BLaER1 (cell line): ENCODE results near the gene HADHA.
A peak's percentile ranks its signal among the peaks of the same experiment; 100 is the strongest.

ENCODE experiments used
- H3K27ac ChIP-seq: shearing (Covaris generic); formaldehyde crosslinking; 2 replicates; pipeline ENCODE4 v1.8.1; 2022
- H3K27me3 ChIP-seq: shearing (Covaris generic); formaldehyde crosslinking; 2 replicates; pipeline ENCODE4 v1.8.1; 2022
- H3K36me3 ChIP-seq: shearing (Covaris generic); formaldehyde crosslinking; 2 replicates; pipeline ENCODE4 v1.8.1; 2022
- H3K4me1 ChIP-seq: shearing (Covaris generic); formaldehyde crosslinking; 2 replicates; pipeline ENCODE4 v1.8.1; 2022
- H3K4me2 ChIP-seq: shearing (Covaris generic); formaldehyde crosslinking; 2 replicates; pipeline ENCODE4 v1.8.1; 2022
- H3K4me3 ChIP-seq: shearing (Covaris generic); formaldehyde crosslinking; 2 replicates; pipeline ENCODE4 v1.8.1; 2022
- H3K9ac ChIP-seq: shearing (Covaris generic); formaldehyde crosslinking; 2 replicates; pipeline ENCODE4 v1.8.1; 2022
- H3K9me3 ChIP-seq: shearing (Covaris generic); formaldehyde crosslinking; 2 replicates; pipeline ENCODE4 v1.8.1; 2022
- H4K20me1 ChIP-seq: shearing (Covaris generic); formaldehyde crosslinking; 2 replicates; pipeline ENCODE4 v1.8.1; 2022
- Cebpa-rat ChIP-seq: shearing (Covaris generic); IDR thresholded peaks from 2 replicates; pipeline ENCODE4 v1.8.1; 2022

The HADHA gene

GRCh38 chr2:26187114-26187513, 57.3 kb downstream of the HADHA start:
- Histone ChIP-seq H3K36me3 (peaks cover 42% of the 10 kb centered on the region), H3K9ac (no peak overlapping the region), H3K4me1 (peaks cover 29% of the 10 kb centered on the region), H3K4me3 (no peak overlapping the region), H3K27ac (no peak overlapping the region), H3K9me3 (no peaks in the 10 kb centered on the region), H4K20me1 (no peaks in the 10 kb centered on the region), H3K27me3 (peaks cover 30% of the 10 kb centered on the region), H3K4me2 (no peak overlapping the region)
- TF ChIP-seq Cebpa-rat = no peak

- Histone ChIP-seq H4K20me1 (no peaks in the 10 kb centered on the region), H3K4me3 (peak overlapping the region; percentile 74), H3K4me2 (peak overlapping the region; percentile 82), H3K9ac (no peak overlapping the region), H3K27me3 (peaks cover 31% of the 10 kb centered on the region), H3K36me3 (peaks cover 33% of the 10 kb centered on the region), H3K9me3 (no peaks in the 10 kb centered on the region), H3K4me1 (peaks cover 29% of the 10 kb centered on the region), H3K27ac (no peak overlapping the region)
- TF ChIP-seq Cebpa-rat = no peak
Observed at GRCh38 chr2:26185954-26186770, 58.3 kb downstream of the HADHA start.

GRCh38 chr2:26185304-26185928, 59.0 kb downstream of the HADHA start:
- peaks cover 25% of the 10 kb centered on the region for H3K36me3 ChIP-seq
- no peaks in the 10 kb centered on the region for H3K9me3 ChIP-seq
- H3K27me3 ChIP-seq = peaks cover 38% of the 10 kb centered on the region
- TF ChIP-seq Cebpa-rat = no peak
- no peaks in the 10 kb centered on the region for H4K20me1 ChIP-seq
- H3K9ac ChIP-seq = peak overlapping the region; percentile 81
- peaks cover 29% of the 10 kb centered on the region for H3K4me1 ChIP-seq
- peak overlapping the region; percentile 74 for H3K4me3 ChIP-seq
- peak overlapping the region; percentile 80 for H3K27ac ChIP-seq
- peak overlapping the region; percentile 82 for H3K4me2 ChIP-seq

- Histone ChIP-seq H3K9ac (peak overlapping the region; percentile 81), H4K20me1 (no peaks in the 10 kb centered on the region), H3K4me1 (peaks cover 36% of the 10 kb centered on the region), H3K9me3 (no peaks in the 10 kb centered on the region), H3K36me3 (peaks cover 18% of the 10 kb centered on the region; the same call in 1 of the 2 replicates), H3K4me3 (peak overlapping the region; percentile 74), H3K27me3 (peaks cover 45% of the 10 kb centered on the region), H3K27ac (peak overlapping the region; percentile 80), H3K4me2 (peak overlapping the region; percentile 82)
- TF ChIP-seq Cebpa-rat = no peak
Observed at GRCh38 chr2:26184555-26185303, 59.7 kb downstream of the HADHA start.

- H3K27me3 ChIP-seq = peaks cover 51% of the 10 kb centered on the region
- H3K4me3 ChIP-seq = peak overlapping the region; percentile 74
- no peak for TF ChIP-seq Cebpa-rat
- H3K9me3 ChIP-seq = no peaks in the 10 kb centered on the region
- H4K20me1 ChIP-seq = no peaks in the 10 kb centered on the region
- H3K9ac ChIP-seq = no peak overlapping the region
- H3K27ac ChIP-seq = peak overlapping the region; percentile 80; the same call in 1 of the 2 replicates
- peak overlapping the region; percentile 82 for H3K4me2 ChIP-seq
- H3K4me1 ChIP-seq = peaks cover 42% of the 10 kb centered on the region
- peaks cover 12% of the 10 kb centered on the region; the same call in 1 of the 2 replicates for H3K36me3 ChIP-seq
Observed at GRCh38 chr2:26184121-26184520, 60.3 kb downstream of the HADHA start.

- no peak overlapping the region for H3K4me2 ChIP-seq
Observed at GRCh38 chr2:26182887-26183630, 61.4 kb downstream of the HADHA start.

GRCh38 chr2:26182441-26182840, 62.0 kb downstream of the HADHA start:
- Histone ChIP-seq H3K4me2 (no peak overlapping the region), H3K4me1 (peaks cover 43% of the 10 kb centered on the region), H3K4me3 (no peak overlapping the region), H3K36me3 (no peaks in the 10 kb centered on the region), H3K27me3 (peaks cover 68% of the 10 kb centered on the region), H3K9ac (no peak overlapping the region), H3K9me3 (no peaks in the 10 kb centered on the region), H3K27ac (no peak overlapping the region), H4K20me1 (no peaks in the 10 kb centered on the region)
- no peak for TF ChIP-seq Cebpa-rat

More at GRCh38 chr2:26182887-26183630, 61.4 kb downstream of the HADHA start:
- H4K20me1 ChIP-seq = no peaks in the 10 kb centered on the region
- no peak overlapping the region for H3K9ac ChIP-seq
- no peak overlapping the region for H3K4me3 ChIP-seq
- no peak for TF ChIP-seq Cebpa-rat
- H3K36me3 ChIP-seq = peaks cover 2% of the 10 kb centered on the region; the same call in 1 of the 2 replicates
- peaks cover 62% of the 10 kb centered on the region for H3K27me3 ChIP-seq
- H3K27ac ChIP-seq = no peak overlapping the region
- peaks cover 43% of the 10 kb centered on the region for H3K4me1 ChIP-seq
- H3K9me3 ChIP-seq = no peaks in the 10 kb centered on the region

- TF ChIP-seq Cebpa-rat = no peak
- Histone ChIP-seq H3K27me3 (peaks cover 79% of the 10 kb centered on the region), H3K4me2 (peak overlapping the region; percentile 75), H4K20me1 (peaks cover 6% of the 10 kb centered on the region; the same call in 1 of the 2 replicates), H3K27ac (no peak overlapping the region), H3K9ac (peak overlapping the region; percentile 3; the same call in 1 of the 2 replicates), H3K9me3 (no peaks in the 10 kb centered on the region), H3K4me3 (peak overlapping the region; percentile 57), H3K36me3 (no peaks in the 10 kb centered on the region), H3K4me1 (peaks cover 19% of the 10 kb centered on the region)
Observed at GRCh38 chr2:26179446-26179913, 65.0 kb downstream of the HADHA start.
